ENCODE results near the gene WDR90.

Gene WDR90

DNA sequence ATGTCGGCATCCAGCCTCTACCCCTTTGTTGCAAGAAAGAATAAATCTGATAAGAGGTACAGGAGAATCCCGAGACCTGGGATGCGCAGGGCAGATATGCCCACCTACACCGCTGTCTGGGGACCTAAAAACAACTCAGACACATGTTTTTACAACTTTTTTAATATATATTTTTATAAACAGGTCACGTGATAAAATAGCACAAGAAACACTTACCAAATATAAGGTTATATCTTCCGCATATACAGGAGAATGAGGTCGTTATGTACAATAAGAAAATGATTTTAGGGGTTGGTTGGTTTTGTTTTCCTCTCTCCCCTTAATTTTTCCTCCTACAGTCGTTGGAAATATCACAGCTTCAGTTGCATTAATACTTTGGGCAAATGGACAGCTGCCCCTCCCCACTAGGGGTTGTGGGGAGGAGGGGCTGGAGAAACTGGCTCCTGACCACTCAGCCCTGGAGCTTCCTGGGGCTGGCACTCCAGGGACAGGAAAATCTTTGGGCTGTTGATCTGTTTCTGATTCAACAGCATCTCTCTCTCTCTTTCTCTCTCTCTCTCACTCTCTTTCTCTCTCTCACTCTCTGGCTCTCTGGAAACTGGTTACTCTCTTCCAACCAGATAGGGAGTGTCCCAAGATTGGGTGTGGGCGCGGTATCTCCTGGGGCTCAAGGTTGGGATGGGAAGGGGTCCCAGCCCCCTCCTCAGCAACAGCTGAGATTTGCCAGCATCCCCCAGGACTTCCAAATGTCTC, 43.4 kb downstream of the WDR90 start:
- DNase-seq = no peak

DNA sequence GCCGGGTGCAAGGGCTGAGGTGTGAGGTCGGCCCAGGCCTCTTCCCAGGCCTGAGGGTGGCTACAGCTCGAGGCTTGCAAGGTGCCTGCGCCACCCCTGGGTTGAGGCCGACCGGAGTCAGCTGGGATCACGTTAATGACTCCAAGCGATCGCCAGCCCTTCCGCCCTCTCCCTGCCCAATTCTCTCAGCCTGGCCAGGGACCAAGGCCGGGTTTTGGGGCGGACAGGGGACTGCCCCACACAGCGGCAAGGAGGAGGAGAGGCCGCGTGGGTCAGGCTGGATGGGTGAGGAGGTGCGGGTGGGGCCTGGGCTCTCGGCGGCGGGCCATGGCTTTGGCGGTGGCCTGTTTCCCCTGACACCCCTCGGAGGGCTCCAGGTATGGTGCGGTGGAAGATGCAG, 44.2 kb downstream of the WDR90 start:
- no peak for DNase-seq

DNA sequence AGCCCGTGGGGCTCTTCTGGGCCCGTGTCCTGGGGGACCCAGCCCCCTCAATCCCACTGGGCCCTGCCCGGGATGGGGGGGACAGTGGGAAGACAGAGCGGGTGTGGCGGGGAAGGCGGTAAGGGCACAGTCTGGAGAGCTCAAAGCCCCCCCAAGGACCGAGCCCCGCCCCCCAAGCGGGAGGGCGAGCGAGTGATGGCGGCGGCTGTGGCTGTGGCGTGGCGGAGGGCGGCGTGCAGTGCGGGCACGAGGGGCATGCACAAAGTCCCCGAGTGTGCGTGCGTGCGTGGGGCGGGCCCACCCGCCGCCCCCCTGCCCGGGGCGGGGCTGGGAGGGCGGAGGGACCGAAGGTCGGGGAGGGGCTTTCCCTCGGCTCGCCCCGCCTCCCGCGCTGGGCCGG, 44.6 kb downstream of the WDR90 start:
- no peak for DNase-seq

DNA sequence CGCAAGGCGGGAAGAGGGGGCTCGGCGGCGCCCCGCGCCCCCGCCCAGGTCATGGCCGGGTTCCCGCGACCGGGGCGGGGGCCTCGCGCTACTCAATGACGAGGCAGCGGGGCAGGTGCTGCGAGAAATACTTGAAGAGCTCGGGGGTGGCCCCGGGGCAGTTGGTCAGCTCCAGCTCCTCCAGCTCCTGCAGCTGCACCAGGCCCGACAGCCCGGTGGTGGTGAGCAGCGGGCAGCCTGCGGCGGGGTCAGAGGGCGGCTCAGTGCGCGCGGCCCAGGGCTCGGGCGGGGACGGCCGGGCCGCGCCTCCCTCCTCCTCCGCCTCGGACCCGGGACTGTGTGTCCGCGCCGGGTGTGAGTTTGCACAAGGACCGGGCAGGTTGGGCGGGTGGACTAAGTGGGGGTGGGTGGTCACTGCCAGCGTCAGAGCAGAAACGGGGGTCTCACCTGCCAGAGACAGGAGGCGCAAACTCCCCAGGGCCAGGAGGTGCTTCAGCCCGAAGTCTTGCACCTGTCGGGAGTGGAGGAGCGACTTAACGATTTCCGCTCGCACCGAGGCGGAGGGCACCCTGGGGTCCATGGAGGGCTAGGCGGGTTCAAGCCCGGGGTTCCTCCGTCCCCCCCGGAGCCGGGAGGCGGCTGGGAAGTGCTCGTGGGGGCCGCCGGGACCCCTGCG, 45.2 kb downstream of the WDR90 start:
- no peak for DNase-seq

DNA sequence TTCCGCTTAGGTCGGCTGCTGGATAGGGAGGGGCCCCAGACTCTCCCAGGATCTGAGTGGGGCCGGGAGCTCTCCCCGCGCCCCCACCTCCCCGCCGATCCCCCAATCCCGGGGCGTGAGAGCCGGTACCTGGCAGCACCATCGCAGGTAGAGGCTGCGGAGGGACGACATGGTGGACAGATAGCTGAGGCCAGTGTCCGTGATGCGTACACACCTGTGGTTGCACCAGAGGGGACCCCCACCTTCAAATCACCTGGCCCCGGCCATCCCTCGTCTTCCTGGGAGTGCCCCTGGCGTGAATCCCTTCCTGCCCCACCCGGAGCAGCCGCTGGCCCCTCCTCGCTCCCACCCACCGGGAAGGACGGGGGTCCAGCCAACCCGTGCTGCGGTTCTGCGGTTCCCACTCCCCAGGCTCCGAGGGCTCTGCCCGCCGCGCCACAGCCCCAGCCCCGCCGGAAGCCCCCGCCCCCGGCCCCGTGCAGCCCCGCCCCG, 45.7 kb downstream of the WDR90 start:
- DNase-seq = no peak

DNA sequence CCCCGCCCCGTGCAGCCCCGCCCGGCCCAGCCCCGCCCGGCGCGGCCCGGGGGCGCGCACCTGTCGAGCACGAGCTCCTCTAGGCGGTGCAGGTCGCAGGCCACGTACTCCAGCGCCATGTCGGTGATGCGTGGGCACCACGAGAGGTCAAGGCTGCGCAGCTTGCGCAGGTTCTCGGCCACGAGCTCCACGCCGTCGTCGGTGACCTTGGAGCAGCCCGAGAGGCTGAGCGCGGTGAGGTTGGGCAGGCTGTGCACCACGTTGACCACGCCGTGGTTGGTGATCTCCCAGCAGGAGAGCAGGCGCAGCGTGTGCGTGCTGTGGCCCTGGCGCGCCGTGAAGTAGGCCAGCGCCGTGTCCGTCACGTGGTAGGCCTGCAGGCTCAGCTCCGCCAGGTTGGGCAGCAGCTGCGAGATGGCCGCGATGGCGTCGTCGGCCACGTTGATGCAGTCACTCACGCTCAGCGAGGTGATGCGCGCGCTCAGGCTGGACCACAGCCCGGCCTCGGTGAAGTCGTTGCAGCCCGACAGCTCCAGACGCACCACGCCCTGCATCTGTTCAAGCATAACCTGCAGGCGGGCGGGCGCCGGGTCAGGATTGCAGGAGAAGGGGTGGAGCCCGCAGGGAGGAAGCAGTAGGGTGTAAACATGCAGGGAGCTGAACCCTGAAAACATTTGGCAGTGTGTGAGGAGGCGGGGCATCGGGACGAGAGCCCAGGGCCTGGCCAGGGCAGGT, 46.4 kb downstream of the WDR90 start:
- no peak for DNase-seq

DNA sequence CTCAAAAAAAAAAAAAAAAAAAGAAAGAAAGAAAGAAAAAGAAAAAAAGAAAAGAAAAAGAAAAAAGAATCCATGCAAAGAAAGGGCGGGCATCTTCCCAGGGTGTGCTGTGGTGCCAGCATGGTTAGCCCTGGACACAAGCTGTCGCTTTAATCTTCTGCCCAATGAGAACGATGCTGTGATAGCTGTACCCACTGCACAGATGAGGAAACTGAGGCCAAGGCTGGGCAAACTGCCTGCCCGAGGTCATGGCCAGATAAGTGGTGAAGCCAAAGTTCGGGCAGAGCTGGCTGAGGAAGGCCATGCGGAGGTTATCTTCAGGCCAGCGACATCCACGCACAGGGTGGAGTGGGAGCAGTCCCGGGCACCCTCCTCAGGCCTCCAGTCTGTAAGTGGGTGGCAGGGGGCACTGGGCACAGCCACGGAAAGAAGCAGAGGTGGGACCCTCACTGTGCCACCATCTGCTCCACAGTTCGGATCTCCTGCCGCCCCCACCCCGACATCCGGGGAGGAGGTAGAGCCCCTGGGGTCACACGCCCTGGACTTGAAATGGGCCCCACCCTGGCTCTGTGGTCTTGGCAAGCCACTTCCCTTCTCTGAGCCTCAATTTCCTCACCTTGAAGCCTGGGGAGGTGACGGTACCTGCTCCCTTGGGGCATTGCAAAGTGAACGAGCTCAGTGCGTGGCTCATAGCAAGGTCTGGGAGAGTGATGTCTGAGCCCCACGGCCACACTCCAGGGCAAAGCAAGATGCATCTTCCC, 49.9 kb downstream of the WDR90 start:
- DNase-seq = no peak

DNA sequence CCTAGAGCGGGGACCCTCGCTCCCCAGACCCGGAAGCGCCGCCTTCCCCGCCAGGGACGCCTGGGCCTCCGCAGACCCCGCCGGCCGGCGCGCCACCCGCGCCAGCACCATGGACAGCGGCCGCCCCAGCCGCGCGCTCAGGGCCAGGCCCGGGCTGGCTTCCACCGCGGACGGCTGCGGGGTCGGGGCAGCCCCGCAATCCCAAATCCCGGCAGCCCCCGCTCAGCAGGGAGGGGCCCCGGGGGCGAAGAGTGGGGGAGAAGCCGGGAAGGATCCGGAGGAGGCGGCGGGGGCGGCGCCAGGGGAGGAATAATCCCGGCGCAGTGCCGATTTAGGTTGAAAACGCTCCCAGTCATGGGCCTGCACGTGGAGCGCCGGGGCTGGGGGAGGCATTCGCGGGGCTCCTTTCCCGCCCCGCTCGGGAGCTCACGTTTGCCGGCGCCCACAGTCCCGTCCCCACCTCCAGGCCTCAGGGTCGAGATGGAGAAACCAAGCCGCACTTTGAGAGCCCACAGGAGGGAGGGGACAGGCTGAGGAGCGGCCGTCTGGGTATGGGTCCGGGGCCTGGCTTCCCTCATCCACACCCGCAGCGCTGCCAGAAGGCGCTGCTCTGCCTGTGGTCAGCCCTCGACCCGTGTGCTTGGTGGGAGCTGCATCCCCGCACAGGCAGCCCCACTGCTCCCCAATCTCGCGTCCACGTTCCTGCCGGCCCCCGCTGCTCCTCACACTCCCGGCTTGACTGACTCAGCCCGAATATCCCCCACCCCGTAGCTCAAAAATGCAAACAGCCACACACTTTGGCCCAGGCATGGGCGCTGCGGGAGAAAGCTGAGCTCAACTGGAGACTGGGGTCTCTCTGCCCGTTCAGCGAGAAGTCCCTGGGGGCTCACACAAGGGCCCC, 51.8 kb downstream of the WDR90 start:
- DNase-seq = no peak

DNA sequence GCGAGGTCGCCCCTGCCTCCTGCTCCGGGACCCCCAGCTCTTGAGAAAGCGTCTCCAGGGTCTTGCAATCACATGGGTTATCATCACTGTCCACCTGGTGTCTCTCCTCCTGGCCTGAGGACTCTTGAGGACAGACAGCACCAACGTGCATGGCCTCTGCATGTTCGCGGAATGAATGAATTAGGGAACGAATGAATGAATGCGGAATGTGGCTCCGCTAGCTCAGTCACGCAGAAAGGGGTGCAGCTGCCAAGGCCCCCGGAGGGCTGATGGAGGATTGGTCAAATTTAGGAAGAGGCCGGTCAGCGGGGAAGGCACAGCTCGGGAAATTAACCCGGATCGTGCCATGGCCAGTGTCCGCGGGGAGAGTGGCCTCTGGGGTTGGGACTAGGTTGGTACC, 53.2 kb downstream of the WDR90 start:
- DNase-seq = no peak

DNA sequence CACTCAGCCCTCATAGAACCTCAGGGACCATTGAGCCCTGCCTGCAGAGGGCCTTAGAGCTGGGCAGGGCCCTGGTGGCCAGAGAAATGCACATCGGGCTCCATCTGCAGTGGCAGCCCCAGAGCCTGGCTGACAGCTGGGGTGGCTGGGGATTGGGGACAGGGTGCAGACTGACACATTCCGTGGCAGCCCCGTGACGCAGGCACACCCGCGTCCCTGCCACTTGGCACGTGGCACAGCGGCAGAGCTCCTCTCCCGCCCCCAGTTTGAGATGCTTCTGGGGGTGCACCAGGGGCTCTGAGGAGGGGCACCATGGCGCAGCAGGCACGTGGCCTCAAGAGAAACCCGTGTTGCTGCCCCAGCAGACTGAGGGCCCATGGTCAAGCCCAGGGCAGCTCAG, 54.2 kb downstream of the WDR90 start:
- DNase-seq = no peak

DNA sequence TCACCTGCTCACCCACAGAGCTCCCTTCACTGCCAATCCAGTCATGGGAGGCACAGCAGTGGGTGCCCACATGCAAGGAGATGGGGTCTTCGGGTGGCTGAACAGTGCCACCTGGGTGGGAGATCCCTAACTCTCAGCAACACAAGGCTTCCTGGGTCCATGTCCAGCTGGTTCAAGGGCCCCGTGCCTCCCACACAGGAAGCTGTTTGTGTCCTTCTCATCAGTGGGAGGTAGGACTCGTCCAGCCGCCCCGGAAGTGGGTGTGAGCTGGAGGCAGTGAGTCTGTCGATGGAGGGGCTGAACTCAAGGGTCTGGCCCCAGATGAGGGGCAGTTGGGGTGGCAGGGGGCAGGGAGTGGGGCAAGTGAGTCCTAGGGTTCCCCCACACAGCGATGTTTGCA, 54.9 kb downstream of the WDR90 start:
- DNase-seq = no peak

DNA sequence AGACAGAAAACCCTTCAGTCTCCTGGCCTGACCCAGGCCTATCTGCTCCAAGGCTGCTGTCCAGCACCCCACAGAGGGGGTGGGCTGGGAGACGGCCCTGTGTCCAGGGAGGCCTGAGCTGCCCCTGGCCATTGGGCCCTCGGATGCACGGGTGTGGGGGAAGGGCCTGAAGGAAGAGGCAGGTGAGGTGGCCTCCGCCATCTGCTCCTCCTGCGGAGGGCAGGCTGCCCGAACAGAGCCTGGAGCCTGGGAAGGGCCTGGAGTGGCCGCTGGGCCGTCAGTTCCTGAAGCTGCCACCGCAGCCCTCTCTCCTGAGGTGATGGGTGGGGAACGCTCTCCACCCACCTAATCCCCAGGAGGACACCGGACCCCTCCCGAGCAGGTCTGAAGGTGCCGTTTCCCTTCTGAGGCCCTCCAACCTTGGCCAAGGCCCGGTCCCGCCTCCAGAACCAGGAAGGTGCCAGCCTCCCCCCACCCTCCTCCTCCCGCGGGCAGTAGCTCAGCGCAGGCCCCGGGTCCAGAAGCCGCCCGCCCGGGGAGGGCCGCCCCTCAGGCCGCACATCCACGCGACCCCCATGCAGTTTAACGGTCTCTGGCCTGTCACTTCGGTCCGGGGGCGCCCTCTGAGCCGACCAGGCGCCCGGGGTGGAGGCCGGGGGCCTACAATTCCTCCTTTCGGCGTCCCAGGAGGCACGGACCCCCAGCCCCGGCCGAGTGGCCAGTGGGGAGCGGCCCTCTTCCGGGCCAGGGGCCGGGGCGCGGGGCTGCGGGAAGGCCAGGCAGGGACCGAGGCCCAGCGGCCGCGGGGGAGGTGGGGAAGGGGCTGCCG, 55.6 kb downstream of the WDR90 start:
- DNase-seq = no peak

DNA sequence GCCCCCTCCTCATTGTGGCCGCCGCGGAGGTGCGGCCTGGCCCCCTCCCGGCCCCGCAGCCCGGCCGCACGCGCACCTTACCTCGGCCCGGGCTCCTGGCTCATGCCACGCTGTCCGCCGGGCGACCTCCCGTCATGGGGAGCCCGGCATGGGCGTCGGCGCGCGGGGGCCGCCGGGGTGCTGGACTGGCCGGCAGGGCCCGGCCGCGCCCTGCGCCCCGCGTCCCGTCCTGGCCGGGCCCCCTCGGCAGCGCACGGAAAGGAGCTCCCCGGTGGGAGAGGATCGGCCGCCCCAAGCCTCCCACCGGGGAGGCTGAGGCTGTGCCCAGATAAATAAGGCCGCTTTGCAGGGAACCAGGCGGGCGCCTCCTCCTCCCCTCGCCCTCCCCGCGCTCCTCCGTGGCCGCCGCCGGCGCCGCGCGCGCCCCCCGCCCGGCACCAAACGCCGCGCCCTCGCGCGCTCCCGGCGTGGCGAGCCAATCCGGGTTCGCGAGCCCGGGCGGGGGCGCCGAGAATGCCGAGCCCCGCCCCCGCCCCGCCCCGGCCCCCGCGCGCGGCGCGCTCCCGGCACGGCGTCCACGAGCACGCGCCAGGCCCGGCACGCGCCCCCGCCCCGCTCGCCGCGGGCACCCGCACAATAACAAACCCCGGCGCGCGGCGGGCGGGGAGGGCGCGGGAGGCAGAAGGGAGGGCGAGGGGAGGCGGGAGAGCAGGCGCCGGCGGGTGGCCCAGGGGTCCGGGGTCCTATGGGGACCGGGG, 56.4 kb downstream of the WDR90 start, which contains the start of gene FBXL16:
TSS of gene FBXL16 (minus strand) at position 371 of the 758 bp plus-strand sequence. CDS start 8,396 bp downstream, outside the sequence.
- no peak for DNase-seq

DNA sequence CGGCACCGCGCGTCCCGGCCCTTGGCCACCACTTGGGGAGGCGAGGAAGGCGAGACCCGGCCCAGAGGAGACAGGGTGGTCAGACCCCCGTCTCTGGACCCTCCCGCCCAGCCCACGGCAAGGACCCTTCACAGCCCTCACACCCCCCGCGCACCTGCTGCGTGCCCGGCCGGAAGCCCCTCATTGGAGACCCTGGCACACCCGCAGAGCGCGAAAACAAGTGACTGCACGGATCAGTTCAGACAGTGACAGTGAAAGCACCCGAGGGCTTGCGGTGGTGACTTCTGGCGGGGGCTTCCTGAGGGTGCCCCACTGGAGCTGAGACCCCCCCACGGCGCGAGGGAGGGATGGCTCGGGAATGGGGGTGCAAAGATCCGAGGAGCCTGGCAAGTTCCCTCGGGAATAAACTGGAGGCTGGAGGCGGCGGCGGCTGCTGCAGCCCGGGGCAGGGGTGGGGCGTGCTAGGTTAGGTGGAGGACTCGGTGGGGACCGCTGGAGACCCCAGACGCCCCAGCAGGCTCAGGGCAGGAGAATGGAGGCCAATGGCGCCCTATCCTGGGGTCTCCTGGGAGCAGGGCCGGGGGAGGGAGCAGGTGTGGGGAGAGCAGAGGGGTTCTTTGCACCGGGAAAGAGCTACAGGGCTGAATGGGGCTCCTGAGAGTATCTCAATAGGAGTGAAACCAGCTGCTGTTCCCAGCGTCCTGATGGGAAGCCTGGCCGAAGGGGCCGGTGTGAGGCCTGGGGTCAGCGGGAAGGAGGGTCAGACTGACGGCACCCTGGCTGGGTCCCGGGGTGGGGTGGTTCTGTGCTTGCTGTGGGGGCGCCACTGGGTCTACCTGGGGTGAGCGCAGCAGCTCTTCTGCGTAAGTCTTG, 57.3 kb downstream of the WDR90 start:
- no peak for DNase-seq

DNA sequence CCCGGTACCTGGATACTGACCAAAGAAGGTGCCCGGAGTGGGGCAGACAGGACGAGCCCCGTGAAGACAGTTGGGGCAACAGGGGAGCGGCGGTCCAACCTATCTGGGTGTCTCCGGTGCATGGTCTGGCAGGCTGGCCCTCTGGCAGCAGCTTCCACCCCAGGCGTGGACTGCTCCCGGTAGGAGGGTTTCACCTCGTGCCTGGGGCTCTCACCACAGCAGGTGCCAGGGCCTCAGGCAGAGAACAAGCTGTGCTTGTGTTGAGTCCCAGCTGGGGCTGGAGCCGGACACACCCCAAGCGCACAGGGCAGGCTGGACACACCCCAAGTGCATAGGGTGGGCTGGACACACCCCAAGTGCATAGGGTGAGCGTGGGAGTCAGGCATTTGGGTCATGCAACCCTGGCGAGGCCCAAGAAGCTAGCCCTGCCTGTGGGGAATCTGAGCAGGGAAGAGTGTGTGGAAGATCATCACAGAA, 57.9 kb downstream of the WDR90 start:
- no peak for DNase-seq

DNA sequence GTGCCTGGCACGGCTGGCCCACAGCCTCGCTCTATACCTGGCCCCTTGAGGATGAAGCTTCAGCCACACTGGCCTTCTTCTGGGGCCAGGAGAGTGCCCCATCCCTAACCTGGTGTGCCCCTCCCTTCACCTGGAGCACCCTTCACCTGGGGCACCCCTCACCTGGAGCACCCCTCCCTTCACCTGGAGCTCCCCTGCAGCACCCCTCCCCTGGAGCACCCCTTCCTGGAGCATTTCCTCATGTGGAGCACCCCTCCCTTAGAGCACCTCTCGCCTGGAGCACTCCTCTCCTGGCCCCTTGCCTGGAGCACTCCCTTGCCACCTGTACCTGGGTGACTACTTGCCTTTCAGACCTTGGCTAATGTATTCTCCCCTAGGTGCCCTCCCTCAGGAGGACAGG, 58.9 kb downstream of the WDR90 start:
- DNase-seq = no peak

DNA sequence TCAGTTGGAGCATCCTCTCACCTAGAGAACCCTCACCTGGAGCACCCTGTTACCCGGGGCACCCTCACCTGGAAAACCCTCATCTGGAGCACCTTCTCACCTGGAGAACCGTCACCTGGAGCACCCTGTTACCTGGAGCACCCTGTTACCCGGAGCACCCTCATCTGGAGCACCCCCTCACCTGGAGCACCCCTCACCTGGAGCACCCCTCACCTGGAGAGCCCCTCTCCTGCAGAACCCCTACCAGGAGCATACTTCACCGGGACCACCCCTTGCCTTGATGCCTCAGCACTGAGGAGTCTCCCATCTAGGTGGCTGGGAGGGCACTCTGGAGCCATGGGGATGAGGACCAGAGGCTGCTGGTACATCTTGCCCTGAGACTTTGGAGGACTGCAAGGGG, 59.8 kb downstream of the WDR90 start:
- DNase-seq = no peak

DNA sequence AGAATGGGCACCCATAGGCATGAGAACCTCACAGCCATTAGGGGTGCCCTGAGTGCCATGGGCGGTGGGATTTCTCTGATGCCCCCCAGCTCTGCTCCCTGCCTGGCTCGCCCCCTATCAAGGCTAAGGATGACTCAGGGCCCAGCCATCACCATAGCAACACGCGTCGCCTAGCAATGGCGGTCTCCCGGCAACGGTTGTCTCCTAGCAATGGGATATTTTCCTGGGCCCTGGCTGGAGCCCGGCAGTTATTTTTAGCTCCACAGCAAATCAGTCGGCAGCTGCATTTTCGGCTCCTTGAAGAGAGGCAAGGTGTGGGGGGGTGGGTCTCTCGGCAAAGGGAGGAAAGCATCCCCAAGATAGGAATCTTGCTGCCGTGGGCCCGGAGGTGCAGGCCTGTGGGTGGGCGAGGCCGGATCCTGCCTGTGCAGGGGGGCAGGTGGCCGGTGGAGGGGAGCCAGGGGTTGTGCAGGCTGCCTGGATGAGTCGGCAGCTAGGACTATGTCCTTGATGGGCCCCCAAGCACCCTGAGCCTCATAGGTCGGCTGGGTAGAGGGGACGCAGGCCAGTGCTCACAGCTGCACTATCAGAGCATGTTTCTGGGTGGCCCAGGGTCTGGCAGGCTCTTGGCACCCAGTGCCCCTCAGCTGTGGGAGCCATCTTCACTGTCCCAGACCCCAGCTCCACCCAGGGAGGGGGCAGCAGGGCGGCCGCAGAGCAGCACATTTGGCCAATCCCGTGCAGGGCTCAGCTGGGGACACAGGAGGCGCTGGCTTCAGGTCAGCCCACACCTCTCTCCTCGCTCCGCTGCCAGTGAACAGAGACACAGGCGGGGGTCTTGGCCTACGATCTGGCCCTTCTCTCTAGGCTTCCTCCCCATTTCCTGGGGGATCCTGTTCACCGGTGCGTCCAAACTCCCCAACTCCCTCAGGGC, 60.7 kb downstream of the WDR90 start:
- DNase-seq = no peak

Data from SIG-M5 (cell line).